Loucy (cell line): ENCODE results near the gene CALML4.

ENCODE experiments used
- H2AFZ ChIP-seq: fragments of 200-600 bp; sonication (generic); 2 replicates; pipeline ENCODE4 v1.6.0; 2016; ENCODE audit warnings: antibody characterized with exemption, mild to moderate bottlenecking, low read length, moderate library complexity
- H3F3A ChIP-seq: fragments of 200-600 bp; 2 replicates; pipeline ENCODE4 v1.6.0; 2016; ENCODE audit warnings: antibody characterized with exemption, low read depth, mild to moderate bottlenecking
- H3K27me3 ChIP-seq: fragments of 200-600 bp; sonication (generic); 2 replicates; pipeline ENCODE4 v1.6.1; 2014; ENCODE audit warnings: low read length, mild to moderate bottlenecking; ENCODE audit not compliant: insufficient read depth, poor library complexity, severe bottlenecking
- H3K36me3 ChIP-seq: fragments of 200-600 bp; sonication (generic); 2 replicates; pipeline ENCODE4 v1.6.1; 2016; ENCODE audit warnings: low read length; ENCODE audit not compliant: insufficient read depth
- H3K4me1 ChIP-seq: fragments of 200-600 bp; sonication (generic); 2 replicates; pipeline ENCODE4 v1.5.1; 2014; ENCODE audit warnings: low read length, mild to moderate bottlenecking; ENCODE audit not compliant: insufficient read depth, poor library complexity, severe bottlenecking
- H3K4me2 ChIP-seq: fragments of 200-600 bp; sonication (generic); 2 replicates; pipeline ENCODE4 v1.6.0; 2014; ENCODE audit warnings: antibody characterized with exemption, low read length, low read depth, mild to moderate bottlenecking; ENCODE audit not compliant: poor library complexity, severe bottlenecking
- H3K4me3 ChIP-seq: fragments of 200-600 bp; sonication (generic); 2 replicates; pipeline ENCODE4 v1.5.1; 2014; ENCODE audit warnings: low read length, mild to moderate bottlenecking, mixed read lengths; ENCODE audit not compliant: poor library complexity, severe bottlenecking
- H3K79me2 ChIP-seq: fragments of 200-600 bp; sonication (generic); 2 replicates; pipeline ENCODE4 v1.6.1; 2014; ENCODE audit warnings: low read length; ENCODE audit not compliant: insufficient read depth
- H3K9ac ChIP-seq: fragments of 200-600 bp; sonication (generic); 2 replicates; pipeline ENCODE4 v1.6.0; 2014; ENCODE audit warnings: mild to moderate bottlenecking, low read depth, low read length, moderate library complexity; ENCODE audit not compliant: poor library complexity, severe bottlenecking
- H3K9me2 ChIP-seq: fragments of 200-600 bp; sonication (generic); replicated peaks from 2 replicates; pipeline ENCODE4 v1.6.1; 2016; ENCODE audit warnings: low read depth, low read length, mixed read lengths
- H3K9me3 ChIP-seq: fragments of 200-600 bp; sonication (generic); 2 replicates; pipeline ENCODE4 v1.6.1; 2014; ENCODE audit warnings: mild to moderate bottlenecking, antibody characterized with exemption, low read length, low read depth; ENCODE audit not compliant: insufficient read depth
- H4K20me1 ChIP-seq: fragments of 200-600 bp; sonication (generic); 2 replicates; pipeline ENCODE4 v1.6.0; 2014; ENCODE audit warnings: antibody characterized with exemption, low read length, mild to moderate bottlenecking; ENCODE audit not compliant: insufficient read depth, poor library complexity, severe bottlenecking
- CTCF ChIP-seq: fragments of 200-600 bp; sonication (generic); conservative IDR thresholded peaks from 2 replicates; pipeline ENCODE4 v1.5.1; 2014; ENCODE audit warnings: mild to moderate bottlenecking, antibody characterized with exemption, low read length
- EZH2phosphoT487 ChIP-seq: fragments of 200-600 bp; IDR thresholded peaks from 2 replicates; pipeline ENCODE4 v1.6.1; 2018; ENCODE audit warnings: antibody characterized with exemption, mild to moderate bottlenecking, moderate library complexity, borderline replicate concordance

Gene CALML4

GRCh38 chr15:68207176-68207935 is 2.2 kb upstream of the CALML4 start:
- Histone ChIP-seq H3K4me1 (no peaks in the 10 kb centered on the region), H3K4me3 (no peak overlapping the region), H3F3A (no peaks in the 10 kb centered on the region), H3K9ac (no peak overlapping the region), H3K9me2 (no peaks in the 10 kb centered on the region), H3K79me2 (no peaks in the 10 kb centered on the region; the same call in 1 of the 2 replicates), H3K9me3 (no peaks in the 10 kb centered on the region), H4K20me1 (peaks cover 10% of the 10 kb centered on the region), H3K36me3 (peaks cover 25% of the 10 kb centered on the region; the same call in 1 of the 2 replicates), H3K4me2 (no peak overlapping the region), H2AFZ (no peak overlapping the region), H3K27me3 (no peaks in the 10 kb centered on the region)
- TF ChIP-seq EZH2phosphoT487 = no peak
- TF ChIP-seq CTCF = no peak

- no peaks in the 10 kb centered on the region for H3K27me3 ChIP-seq
- peaks cover 10% of the 10 kb centered on the region for H4K20me1 ChIP-seq
- H3F3A ChIP-seq = no peaks in the 10 kb centered on the region
- H2AFZ ChIP-seq = no peak overlapping the region
- no peaks in the 10 kb centered on the region for H3K4me1 ChIP-seq
- H3K9me2 ChIP-seq = no peaks in the 10 kb centered on the region
- no peaks in the 10 kb centered on the region; the same call in 1 of the 2 replicates for H3K79me2 ChIP-seq
- peaks cover 25% of the 10 kb centered on the region; the same call in 1 of the 2 replicates for H3K36me3 ChIP-seq
- no peak overlapping the region for H3K4me2 ChIP-seq
- H3K9me3 ChIP-seq = no peaks in the 10 kb centered on the region
- no peak for TF ChIP-seq EZH2phosphoT487
- no peak for TF ChIP-seq CTCF
- no peak overlapping the region for H3K4me3 ChIP-seq
- no peak overlapping the region for H3K9ac ChIP-seq
Measured at GRCh38 chr15:68206711-68207151, 1.6 kb upstream of the CALML4 start.

- Histone ChIP-seq H3K27me3 (no peaks in the 10 kb centered on the region), H3F3A (no peaks in the 10 kb centered on the region), H3K9ac (no peak overlapping the region), H3K4me3 (no peak overlapping the region), H3K79me2 (no peaks in the 10 kb centered on the region; the same call in 1 of the 2 replicates), H3K4me2 (no peak overlapping the region), H3K9me3 (no peaks in the 10 kb centered on the region), H3K9me2 (no peaks in the 10 kb centered on the region), H3K36me3 (peaks cover 25% of the 10 kb centered on the region; the same call in 1 of the 2 replicates), H2AFZ (no peak overlapping the region), H3K4me1 (no peaks in the 10 kb centered on the region), H4K20me1 (peaks cover 9% of the 10 kb centered on the region)
- no peak for TF ChIP-seq CTCF
- no peak for TF ChIP-seq EZH2phosphoT487
Measured at GRCh38 chr15:68205954-68206539, 915 bp upstream of the CALML4 start.
